Stimulated activated CD8-positive, alpha-beta memory T cell treated with anti-CD3 and anti-CD28 coated beads, Interleukin-4, amount 100 ng/mL, for 1 hour (primary cell): Measurements from ENCODE around the gene AMPH.

Experiments used
- DNase-seq, 2 donors: peaks; one replicate each; pipeline ENCODE4 v3.0.0-alpha.2; 2020; ENCODE audit warnings: low read depth in 2 of 2, low spot score in 1 of 2

The AMPH gene

GRCh38 chr7:38630720-38631673 is at the start of gene AMPH:
Gene AMPH, minus strand, starts transcription at chr7:38631373. Its CDS starts 22 bp downstream, at chr7:38631351.
- DNase-seq: no peak

- DNase-seq: no peak
Measured at GRCh38 chr7:38679419-38679818, 48.2 kb upstream of the AMPH start.

GRCh38 chr7:38678698-38679054 is 47.5 kb upstream of the AMPH start:
- DNase-seq: no peak

GRCh38 chr7:38677981-38678697 is 47.0 kb upstream of the AMPH start:
- no peak for DNase-seq

- DNase-seq: no peak
Measured at GRCh38 chr7:38675494-38676106, 44.4 kb upstream of the AMPH start.

- DNase-seq: no peak
Measured at GRCh38 chr7:38674513-38674912, 43.3 kb upstream of the AMPH start.

- no peak for DNase-seq
Measured at GRCh38 chr7:38673795-38674194, 42.6 kb upstream of the AMPH start.

GRCh38 chr7:38671911-38672905 is 41.0 kb upstream of the AMPH start:
- no peak for DNase-seq

GRCh38 chr7:38669965-38670520 is 38.9 kb upstream of the AMPH start:
- no peak for DNase-seq

- DNase-seq: no peak
Measured at GRCh38 chr7:38664972-38665371, 33.8 kb upstream of the AMPH start.

GRCh38 chr7:38660427-38661099 is 29.4 kb upstream of the AMPH start:
- DNase-seq: no peak

GRCh38 chr7:38659931-38660330 is 28.8 kb upstream of the AMPH start:
- DNase-seq: no peak

GRCh38 chr7:38658921-38659320 is 27.7 kb upstream of the AMPH start:
- DNase-seq: no peak

GRCh38 chr7:38656968-38657367 is 25.8 kb upstream of the AMPH start:
- DNase-seq: no peak

GRCh38 chr7:38655833-38656774 is 24.9 kb upstream of the AMPH start:
- DNase-seq: no peak

- no peak for DNase-seq
Measured at GRCh38 chr7:38637957-38638356, 6.8 kb upstream of the AMPH start.

- no peak for DNase-seq
Measured at GRCh38 chr7:38632411-38632810, 1.2 kb upstream of the AMPH start.

- no peak for DNase-seq
Measured at GRCh38 chr7:38629651-38630510, 1.3 kb downstream of the AMPH start.
